K562 (cell line): ENCODE results near the gene ASXL2. TPM values are rescaled to one million over a fixed set of nuclear protein-coding genes. Genes with fewer than 3 reads are reported as not detected.

Experiments used
- ARID2 ChIP-seq: fragments of 450-650 bp; IDR thresholded peaks from 2 replicates; pipeline ENCODE4 v1.6.1; 2017; ENCODE audit warnings: antibody characterized with exemption, mild to moderate bottlenecking
- CTBP1 ChIP-seq: fragments of 450-650 bp; IDR thresholded peaks from 2 replicates; pipeline ENCODE4 v1.6.1; 2016; ENCODE audit warnings: borderline replicate concordance
- E2F3 ChIP-seq: fragments of 250-450 bp; sonication (Bioruptor Pico); IDR thresholded peaks from 2 replicates; pipeline ENCODE4 v1.4.0; 2020; ENCODE audit warnings: mild to moderate bottlenecking
- EP400 ChIP-seq: fragments of 450-650 bp; IDR thresholded peaks from 2 replicates; pipeline ENCODE4 v1.6.1; 2017; ENCODE audit warnings: antibody characterized with exemption, mild to moderate bottlenecking, moderate library complexity
- FOXA1 ChIP-seq: fragments of 450-650 bp; IDR thresholded peaks from 2 replicates; pipeline ENCODE4 v1.6.1; 2016; ENCODE audit warnings: mild to moderate bottlenecking, borderline replicate concordance
- GABPA ChIP-seq: fragments of 200-800 bp; sonication (Bioruptor generic); conservative IDR thresholded peaks from 2 replicates; pipeline ENCODE4 v1.6.1; 2016; ENCODE audit warnings: low read depth, missing genetic modification characterization, missing compliant biosample characterization
- KLF13 ChIP-seq: fragments of 450-650 bp; IDR thresholded peaks from 2 replicates; pipeline ENCODE4 v1.6.1; 2016; ENCODE audit warnings: missing genetic modification characterization, low read depth, mild to moderate bottlenecking, missing compliant biosample characterization, moderate library complexity, borderline replicate concordance
- L3MBTL2 ChIP-seq: fragments of 450-650 bp; IDR thresholded peaks from 2 replicates; pipeline ENCODE4 v1.6.1; 2016; ENCODE audit warnings: mild to moderate bottlenecking, moderate library complexity
- MAFK ChIP-seq: IDR thresholded peaks from 2 replicates; pipeline ENCODE4 v1.6.1; 2011; ENCODE audit warnings: low read length, improper control_type of control experiment
- MCM3 ChIP-seq: fragments of 450-650 bp; IDR thresholded peaks from 2 replicates; pipeline ENCODE4 v1.6.1; 2016
- MEF2D ChIP-seq: conservative IDR thresholded peaks from 2 replicates; pipeline ENCODE4 v1.6.1; 2016; ENCODE audit warnings: low read depth, missing genetic modification characterization, missing compliant biosample characterization
- PHB ChIP-seq: fragments of 250-450 bp; sonication (Bioruptor Pico); IDR thresholded peaks from 2 replicates; pipeline ENCODE4 v1.5.0; 2021
- POLR2G ChIP-seq: fragments of 200-400 bp; formaldehyde crosslinking; IDR thresholded peaks from 2 replicates; pipeline ENCODE4 v1.6.1; 2017; ENCODE audit warnings: low read depth, mild to moderate bottlenecking, antibody characterized with exemption, low read length, moderate library complexity
- PTTG1 ChIP-seq: fragments of 450-650 bp; IDR thresholded peaks from 2 replicates; pipeline ENCODE4 v1.6.1; 2016; ENCODE audit warnings: low read depth, mild to moderate bottlenecking, missing genetic modification characterization, missing compliant biosample characterization
- STAT5B ChIP-seq: fragments of 250-450 bp; sonication (Bioruptor Pico); IDR thresholded peaks from 2 replicates; pipeline ENCODE4 v1.8.0; 2021; ENCODE audit warnings: mild to moderate bottlenecking, inconsistent platforms
- TCF3 ChIP-seq: sonication (generic); formaldehyde crosslinking; IDR thresholded peaks from 2 replicates; pipeline ENCODE4 v1.4.0; 2020; ENCODE audit warnings: mild to moderate bottlenecking, missing genetic modification reagents
- TOE1 ChIP-seq, 2 experiments: fragments of 450-650 bp in 1 of 2; sonication (generic) in 1 of 2; formaldehyde crosslinking in 1 of 2; IDR thresholded peaks; 2 replicates each; pipeline versions ENCODE4 v1.7.1 to v1.8.0; 2016 to 2022; ENCODE audit warnings: borderline replicate concordance in 2 of 2, mild to moderate bottlenecking in 2 of 2, antibody characterized with exemption in 1 of 2, inconsistent platforms in 1 of 2, low read depth in 1 of 2, missing genetic modification reagents in 1 of 2, moderate library complexity in 1 of 2
- XRCC4 ChIP-seq: IDR thresholded peaks from one replicate; pipeline ENCODE4 v1.6.1; 2011; ENCODE audit not compliant: insufficient read depth, insufficient read length; ENCODE audit errors: extremely low read depth
- ZKSCAN1 ChIP-seq: fragments of 150-350 bp; IDR thresholded peaks from 2 replicates; pipeline ENCODE4 v1.6.1; 2016; ENCODE audit warnings: low read depth, low read length
- ZNF133 ChIP-seq: fragments of 250-450 bp; sonication (Bioruptor Pico); IDR thresholded peaks from 2 replicates; pipeline ENCODE4 v1.4.0; 2020; ENCODE audit warnings: mild to moderate bottlenecking
- ZNF354B ChIP-seq: fragments of 250-450 bp; sonication (Bioruptor Pico); IDR thresholded peaks from 2 replicates; pipeline ENCODE4 v1.4.0; 2020
- ZNF436 ChIP-seq: fragments of 250-450, 450-650 bp; sonication (Bioruptor Pico); formaldehyde crosslinking; IDR thresholded peaks from 2 replicates; pipeline ENCODE4 v1.7.0; 2020; ENCODE audit warnings: mild to moderate bottlenecking
- ZNF561 ChIP-seq: fragments of 450-650 bp; formaldehyde crosslinking; conservative IDR thresholded peaks from 2 replicates; pipeline ENCODE4 v1.4.0; 2020; ENCODE audit warnings: mild to moderate bottlenecking, moderate library complexity
- polyA plus RNA-seq, 8 experiments: library from polyadenylated mRNA; depleted of rRNA in 4 of 8; stranded (reverse) in 5 of 8; unstranded in 3 of 8; fragments of >200 nt; fragmentation: Nextera tagmentation in 2 of 8; fragmentation: Illumina TruSeq in 1 of 8; extraction: Ambion mirVana in 2 of 8; extraction: Trizol in 1 of 8; gene quantifications; 2 replicates each; pipeline versions ENCODE4 v1.2.1 to v1.2.3, GENCODE V29; 2011 to 2014; ENCODE audit warnings: inconsistent platforms in 1 of 8, missing spikeins in 1 of 8
- total RNA-seq, 7 experiments: library from RNA; depleted of rRNA in 6 of 7; stranded (reverse); fragments of >200 nt in 6 of 7; fragmentation: Illumina TruSeq in 2 of 7; extraction: Trizol in 2 of 7; gene quantifications; 2 replicates each; pipeline versions ENCODE4 v1.2.1 to v1.2.3, GENCODE V29; 2011 to 2021; ENCODE audit warnings: low replicate concordance in 1 of 7
- TF ChIP-seq, protein P1 (sequence below): sonication (generic); formaldehyde crosslinking; IDR thresholded peaks from 2 replicates; pipeline ENCODE4 v1.8.1; 2023; ENCODE audit warnings: mild to moderate bottlenecking, missing genetic modification reagents
- TF ChIP-seq, protein P2 (sequence below): fragments of 250-450 bp; sonication (Bioruptor Pico); IDR thresholded peaks from 2 replicates; pipeline ENCODE4 v1.4.0; 2020; ENCODE audit warnings: mild to moderate bottlenecking, moderate library complexity

ASXL2 gene
- total and polyA plus RNA-seq, 9 of the 15 experiments (the other 6 are each of a cell fraction or from before 2014, with no cell fraction given): 2.2 to 25.9 (median 9.0) TPM

DNA sequence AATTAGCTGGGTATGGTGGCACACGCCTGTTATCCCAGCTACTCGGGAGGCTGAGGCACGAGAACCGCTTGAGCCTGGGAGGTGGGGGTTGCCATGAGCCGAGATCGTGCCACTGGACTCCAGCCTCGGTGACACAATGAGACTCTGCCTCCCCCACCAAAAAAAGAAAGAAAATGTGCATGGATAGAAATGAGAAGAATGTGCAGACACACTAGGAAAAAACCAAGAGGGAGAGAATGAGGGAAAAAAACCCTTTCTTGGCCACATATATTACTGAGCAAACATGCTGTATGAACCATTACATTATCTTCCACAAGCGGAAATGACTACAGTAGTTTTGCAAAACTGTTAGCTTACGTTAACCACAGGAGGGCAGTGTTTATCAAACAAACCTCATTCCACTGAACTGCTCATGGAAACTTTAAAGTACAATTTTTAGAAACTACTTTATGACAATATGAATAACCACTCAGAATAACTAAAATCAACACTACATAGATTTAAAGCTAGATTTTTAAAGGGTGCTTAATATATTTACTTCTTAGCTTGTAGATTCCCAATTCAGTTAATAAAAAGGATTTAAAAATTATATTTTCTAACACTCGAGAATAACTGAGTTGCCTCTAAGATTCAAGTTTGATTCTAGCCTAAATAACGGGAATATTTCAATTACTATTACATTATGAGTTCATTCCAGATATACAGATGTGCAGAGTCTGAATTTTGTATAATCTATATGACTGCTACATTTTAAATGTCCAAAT, 26.4 kb downstream of the ASXL2 start (continued):
- TF ChIP-seq ARID2: peak; percentile 22; the same call in 1 of the 2 replicates
- TF ChIP-seq MEF2D (tag): no peak
- peak; percentile 86 for TF ChIP-seq EP400
- TF ChIP-seq STAT5B: no peak
- TF ChIP-seq PHB (CRISPR knock-in tag): no peak
- TF ChIP-seq MAFK: 0 out of 2 replicates have a peak, but pooled peaks have one; percentile 15
- TF ChIP-seq ZKSCAN1: no peak
- no peak for TF ChIP-seq ZNF436 (CRISPR knock-in tag)
- TF ChIP-seq MCM3: no peak
- TF ChIP-seq PTTG1 (tag): no peak
- 0 out of 2 replicates have a peak, but pooled peaks have one; percentile 29 for TF ChIP-seq POLR2G
- TF ChIP-seq CTBP1: no peak
- no peak for TF ChIP-seq E2F3 (CRISPR knock-in tag)
- peak; percentile 81 for TF ChIP-seq GABPA (tag)
- TF ChIP-seq TCF3 (CRISPR knock-in tag): no peak
- TF ChIP-seq TOE1 (IDR thresholded peaks at IDR 0.05; ENCODE audit: borderline replicate concordance): 0 out of 2 replicates have a peak, but pooled peaks have one; percentile 33
- no peak for TF ChIP-seq TOE1 (CRISPR knock-in tag; IDR thresholded peaks at IDR 0.05; ENCODE audit: borderline replicate concordance, low read depth)
- TF ChIP-seq ZNF561 (CRISPR knock-in tag): no peak
- TF ChIP-seq, protein P1, sequence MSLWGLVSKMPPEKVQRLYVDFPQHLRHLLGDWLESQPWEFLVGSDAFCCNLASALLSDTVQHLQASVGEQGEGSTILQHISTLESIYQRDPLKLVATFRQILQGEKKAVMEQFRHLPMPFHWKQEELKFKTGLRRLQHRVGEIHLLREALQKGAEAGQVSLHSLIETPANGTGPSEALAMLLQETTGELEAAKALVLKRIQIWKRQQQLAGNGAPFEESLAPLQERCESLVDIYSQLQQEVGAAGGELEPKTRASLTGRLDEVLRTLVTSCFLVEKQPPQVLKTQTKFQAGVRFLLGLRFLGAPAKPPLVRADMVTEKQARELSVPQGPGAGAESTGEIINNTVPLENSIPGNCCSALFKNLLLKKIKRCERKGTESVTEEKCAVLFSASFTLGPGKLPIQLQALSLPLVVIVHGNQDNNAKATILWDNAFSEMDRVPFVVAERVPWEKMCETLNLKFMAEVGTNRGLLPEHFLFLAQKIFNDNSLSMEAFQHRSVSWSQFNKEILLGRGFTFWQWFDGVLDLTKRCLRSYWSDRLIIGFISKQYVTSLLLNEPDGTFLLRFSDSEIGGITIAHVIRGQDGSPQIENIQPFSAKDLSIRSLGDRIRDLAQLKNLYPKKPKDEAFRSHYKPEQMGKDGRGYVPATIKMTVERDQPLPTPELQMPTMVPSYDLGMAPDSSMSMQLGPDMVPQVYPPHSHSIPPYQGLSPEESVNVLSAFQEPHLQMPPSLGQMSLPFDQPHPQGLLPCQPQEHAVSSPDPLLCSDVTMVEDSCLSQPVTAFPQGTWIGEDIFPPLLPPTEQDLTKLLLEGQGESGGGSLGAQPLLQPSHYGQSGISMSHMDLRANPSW (CRISPR knock-in tag): no peak
- no peak for TF ChIP-seq KLF13 (tag)
- no peak for TF ChIP-seq ZNF354B (CRISPR knock-in tag)
- no peak for TF ChIP-seq XRCC4
- no peak for TF ChIP-seq FOXA1
- no peak for TF ChIP-seq ZNF133
- TF ChIP-seq L3MBTL2: peak; percentile 66; the same call in 1 of the 2 replicates
- TF ChIP-seq, protein P2, sequence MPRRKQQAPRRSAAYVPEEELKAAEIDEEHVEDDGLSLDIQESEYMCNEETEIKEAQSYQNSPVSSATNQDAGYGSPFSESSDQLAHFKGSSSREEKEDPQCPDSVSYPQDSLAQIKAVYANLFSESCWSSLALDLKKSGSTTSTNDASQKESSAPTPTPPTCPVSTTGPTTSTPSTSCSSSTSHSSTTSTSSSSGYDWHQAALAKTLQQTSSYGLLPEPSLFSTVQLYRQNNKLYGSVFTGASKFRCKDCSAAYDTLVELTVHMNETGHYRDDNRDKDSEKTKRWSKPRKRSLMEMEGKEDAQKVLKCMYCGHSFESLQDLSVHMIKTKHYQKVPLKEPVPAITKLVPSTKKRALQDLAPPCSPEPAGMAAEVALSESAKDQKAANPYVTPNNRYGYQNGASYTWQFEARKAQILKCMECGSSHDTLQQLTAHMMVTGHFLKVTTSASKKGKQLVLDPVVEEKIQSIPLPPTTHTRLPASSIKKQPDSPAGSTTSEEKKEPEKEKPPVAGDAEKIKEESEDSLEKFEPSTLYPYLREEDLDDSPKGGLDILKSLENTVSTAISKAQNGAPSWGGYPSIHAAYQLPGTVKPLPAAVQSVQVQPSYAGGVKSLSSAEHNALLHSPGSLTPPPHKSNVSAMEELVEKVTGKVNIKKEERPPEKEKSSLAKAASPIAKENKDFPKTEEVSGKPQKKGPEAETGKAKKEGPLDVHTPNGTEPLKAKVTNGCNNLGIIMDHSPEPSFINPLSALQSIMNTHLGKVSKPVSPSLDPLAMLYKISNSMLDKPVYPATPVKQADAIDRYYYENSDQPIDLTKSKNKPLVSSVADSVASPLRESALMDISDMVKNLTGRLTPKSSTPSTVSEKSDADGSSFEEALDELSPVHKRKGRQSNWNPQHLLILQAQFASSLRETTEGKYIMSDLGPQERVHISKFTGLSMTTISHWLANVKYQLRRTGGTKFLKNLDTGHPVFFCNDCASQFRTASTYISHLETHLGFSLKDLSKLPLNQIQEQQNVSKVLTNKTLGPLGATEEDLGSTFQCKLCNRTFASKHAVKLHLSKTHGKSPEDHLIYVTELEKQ: no peak
